ENCODE measurements around the gene TRPT1.

DNA sequence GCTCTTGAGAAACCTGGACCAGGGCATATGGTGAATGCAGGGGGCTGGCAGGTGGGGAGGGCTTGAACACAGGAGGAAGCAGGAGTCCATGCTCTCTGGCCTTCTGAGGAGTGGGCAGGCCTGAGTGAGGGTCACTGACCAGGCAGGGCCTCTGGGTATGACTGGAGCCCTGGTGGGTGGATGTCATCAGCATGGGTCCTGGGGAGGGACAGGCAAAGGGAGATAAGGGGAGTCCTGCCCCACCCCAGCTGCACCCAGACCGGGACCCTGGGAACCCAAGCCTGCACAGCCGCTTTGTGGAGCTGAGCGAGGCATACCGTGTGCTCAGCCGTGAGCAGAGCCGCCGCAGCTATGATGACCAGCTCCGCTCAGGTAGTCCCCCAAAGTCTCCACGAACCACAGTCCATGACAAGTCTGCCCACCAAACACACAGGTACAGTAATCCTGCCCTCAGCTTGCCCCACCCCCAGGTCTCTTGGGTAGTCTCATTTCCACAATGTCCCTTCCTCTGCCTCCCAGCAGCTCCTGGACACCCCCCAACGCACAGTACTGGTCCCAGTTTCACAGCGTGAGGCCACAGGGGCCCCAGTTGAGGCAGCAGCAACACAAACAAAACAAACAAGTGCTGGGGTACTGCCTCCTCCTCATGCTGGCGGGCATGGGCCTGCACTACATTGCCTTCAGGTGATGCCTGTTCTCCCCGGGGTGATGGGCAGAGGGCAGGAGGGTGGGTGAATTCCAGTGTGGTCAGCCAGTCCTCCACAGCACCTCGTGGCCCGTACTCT is 6.4 kb upstream of the TRPT1 start:
- TF ChIP-seq, protein P1, sequence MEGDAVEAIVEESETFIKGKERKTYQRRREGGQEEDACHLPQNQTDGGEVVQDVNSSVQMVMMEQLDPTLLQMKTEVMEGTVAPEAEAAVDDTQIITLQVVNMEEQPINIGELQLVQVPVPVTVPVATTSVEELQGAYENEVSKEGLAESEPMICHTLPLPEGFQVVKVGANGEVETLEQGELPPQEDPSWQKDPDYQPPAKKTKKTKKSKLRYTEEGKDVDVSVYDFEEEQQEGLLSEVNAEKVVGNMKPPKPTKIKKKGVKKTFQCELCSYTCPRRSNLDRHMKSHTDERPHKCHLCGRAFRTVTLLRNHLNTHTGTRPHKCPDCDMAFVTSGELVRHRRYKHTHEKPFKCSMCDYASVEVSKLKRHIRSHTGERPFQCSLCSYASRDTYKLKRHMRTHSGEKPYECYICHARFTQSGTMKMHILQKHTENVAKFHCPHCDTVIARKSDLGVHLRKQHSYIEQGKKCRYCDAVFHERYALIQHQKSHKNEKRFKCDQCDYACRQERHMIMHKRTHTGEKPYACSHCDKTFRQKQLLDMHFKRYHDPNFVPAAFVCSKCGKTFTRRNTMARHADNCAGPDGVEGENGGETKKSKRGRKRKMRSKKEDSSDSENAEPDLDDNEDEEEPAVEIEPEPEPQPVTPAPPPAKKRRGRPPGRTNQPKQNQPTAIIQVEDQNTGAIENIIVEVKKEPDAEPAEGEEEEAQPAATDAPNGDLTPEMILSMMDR (IDR thresholded peaks at IDR 0.05) = no peak
- TF ChIP-seq POLR2AphosphoS5 (IDR thresholded peaks at IDR 0.05; ENCODE audit: low read depth, low read length) = no peak
- TF ChIP-seq, protein P2, sequence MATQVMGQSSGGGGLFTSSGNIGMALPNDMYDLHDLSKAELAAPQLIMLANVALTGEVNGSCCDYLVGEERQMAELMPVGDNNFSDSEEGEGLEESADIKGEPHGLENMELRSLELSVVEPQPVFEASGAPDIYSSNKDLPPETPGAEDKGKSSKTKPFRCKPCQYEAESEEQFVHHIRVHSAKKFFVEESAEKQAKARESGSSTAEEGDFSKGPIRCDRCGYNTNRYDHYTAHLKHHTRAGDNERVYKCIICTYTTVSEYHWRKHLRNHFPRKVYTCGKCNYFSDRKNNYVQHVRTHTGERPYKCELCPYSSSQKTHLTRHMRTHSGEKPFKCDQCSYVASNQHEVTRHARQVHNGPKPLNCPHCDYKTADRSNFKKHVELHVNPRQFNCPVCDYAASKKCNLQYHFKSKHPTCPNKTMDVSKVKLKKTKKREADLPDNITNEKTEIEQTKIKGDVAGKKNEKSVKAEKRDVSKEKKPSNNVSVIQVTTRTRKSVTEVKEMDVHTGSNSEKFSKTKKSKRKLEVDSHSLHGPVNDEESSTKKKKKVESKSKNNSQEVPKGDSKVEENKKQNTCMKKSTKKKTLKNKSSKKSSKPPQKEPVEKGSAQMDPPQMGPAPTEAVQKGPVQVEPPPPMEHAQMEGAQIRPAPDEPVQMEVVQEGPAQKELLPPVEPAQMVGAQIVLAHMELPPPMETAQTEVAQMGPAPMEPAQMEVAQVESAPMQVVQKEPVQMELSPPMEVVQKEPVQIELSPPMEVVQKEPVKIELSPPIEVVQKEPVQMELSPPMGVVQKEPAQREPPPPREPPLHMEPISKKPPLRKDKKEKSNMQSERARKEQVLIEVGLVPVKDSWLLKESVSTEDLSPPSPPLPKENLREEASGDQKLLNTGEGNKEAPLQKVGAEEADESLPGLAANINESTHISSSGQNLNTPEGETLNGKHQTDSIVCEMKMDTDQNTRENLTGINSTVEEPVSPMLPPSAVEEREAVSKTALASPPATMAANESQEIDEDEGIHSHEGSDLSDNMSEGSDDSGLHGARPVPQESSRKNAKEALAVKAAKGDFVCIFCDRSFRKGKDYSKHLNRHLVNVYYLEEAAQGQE (IDR thresholded peaks at IDR 0.05; ENCODE audit: insufficient read depth in 1 of 2, low read depth in 2 of 2, low read length in 1 of 2) = no peak

Measured in Panc1 (cell line).